Renal cortex interstitium (tissue), 15 donors: ENCODE measurements around the gene GNLY. TPM values are rescaled to one million over a fixed set of nuclear protein-coding genes. Genes with fewer than 3 reads are reported as not detected.
"Not testable (repeated sequence)": the region's sequence is repeated elsewhere in the genome, so short reads cannot be mapped to it uniquely, and the experiment has no call there.

Source experiments
- DNase-seq, 11 donors: peaks; one replicate each; pipeline ENCODE4 v3.0.0-alpha.2; 2013; ENCODE audit warnings: low read depth in 9 of 11, low spot score in 4 of 11; ENCODE audit errors: extremely low read depth in 1 of 11
- long read RNA-seq, 16 experiments: transcript quantifications; one replicate each; lab custom pipeline, GENCODE V29; 2026
- polyA plus RNA-seq, 3 donors: library from polyadenylated mRNA; unstranded; fragments of 120-200 nt; gene quantifications; one replicate each; pipeline ENCODE4 v1.2.1, GENCODE V29; 2013; ENCODE audit not compliant: insufficient read length in 3 of 3

GNLY gene
- polyA plus RNA-seq: under 1 TPM; 0.13 to 0.42 (median 0.27) TPM
- long read RNA-seq, donor 1: 0 reads
- long read RNA-seq, donor 2, partial matches to known transcripts: 0 of 2 reads
- long read RNA-seq, donor 2, other reads (novel, unspliced or antisense): 0 of 2 reads
- long read RNA-seq, donor 3: 0 reads
- long read RNA-seq, donor 4: 0 reads
- long read RNA-seq, donor 5: 0 reads
- long read RNA-seq, donor 6: 0 reads
- long read RNA-seq, donor 7: 0 reads
- long read RNA-seq, donor 8: 0 reads
- long read RNA-seq, donor 9, partial matches to known transcripts: 0 of 1 reads
- long read RNA-seq, donor 9, other reads (novel, unspliced or antisense): 0 of 1 reads
- long read RNA-seq, donor 10: 0 reads
- long read RNA-seq, donor 11: 0 reads
- long read RNA-seq, donor 12: 0 reads
- long read RNA-seq, donor 13: 0 reads
- long read RNA-seq, donor 14: 0 reads
- long read RNA-seq, donor 15: 0 reads
- long read RNA-seq, donor 16: 0 reads

DNA sequence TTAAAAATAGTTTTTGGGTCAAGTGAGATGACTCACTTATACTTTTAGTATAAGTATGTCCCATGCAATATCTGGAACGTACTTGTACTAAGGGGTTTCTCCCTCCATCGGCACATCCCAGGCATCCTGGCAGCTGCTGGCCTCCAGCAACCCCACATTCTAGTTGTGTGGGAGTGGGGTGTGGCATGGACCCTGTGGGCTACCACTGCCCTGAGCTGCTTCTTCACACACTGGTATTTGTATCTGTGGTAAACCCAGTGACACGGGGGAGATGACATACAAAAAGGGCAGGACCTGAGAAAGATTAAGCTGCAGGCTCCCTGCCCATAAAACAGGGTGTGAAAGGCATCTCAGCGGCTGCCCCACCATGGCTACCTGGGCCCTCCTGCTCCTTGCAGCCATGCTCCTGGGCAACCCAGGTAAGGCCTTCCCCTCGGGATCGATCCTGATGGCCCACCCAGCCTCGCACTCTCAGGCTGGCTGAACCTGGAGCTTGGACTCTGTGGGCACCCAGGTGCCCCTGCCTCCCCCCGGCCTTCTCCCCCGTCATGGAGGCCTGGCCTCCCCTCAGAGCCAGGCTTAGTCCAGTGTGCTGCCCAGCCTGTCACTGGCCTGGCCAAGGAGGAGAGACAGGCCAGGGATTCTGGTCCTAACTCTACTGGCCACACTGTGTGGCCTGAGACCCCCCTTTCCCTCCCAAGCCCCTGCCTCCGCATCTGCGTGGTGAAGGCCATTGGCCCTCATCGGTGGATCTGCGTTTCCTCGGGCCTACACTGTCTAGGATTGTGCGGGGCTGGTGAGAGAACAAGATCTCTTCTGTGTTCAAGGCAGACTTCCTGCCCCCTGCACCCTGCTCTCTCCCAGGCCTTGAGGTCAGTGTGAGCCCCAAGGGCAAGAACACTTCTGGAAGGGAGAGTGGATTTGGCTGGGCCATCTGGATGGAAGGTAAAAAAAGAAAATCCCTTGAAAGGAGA, at the start of gene GNLY:
TSS of gene GNLY (plus strand) at position 307 of the 974 bp plus-strand sequence. CDS start at position 368, 61 bp downstream.
- no peak for DNase-seq

DNA sequence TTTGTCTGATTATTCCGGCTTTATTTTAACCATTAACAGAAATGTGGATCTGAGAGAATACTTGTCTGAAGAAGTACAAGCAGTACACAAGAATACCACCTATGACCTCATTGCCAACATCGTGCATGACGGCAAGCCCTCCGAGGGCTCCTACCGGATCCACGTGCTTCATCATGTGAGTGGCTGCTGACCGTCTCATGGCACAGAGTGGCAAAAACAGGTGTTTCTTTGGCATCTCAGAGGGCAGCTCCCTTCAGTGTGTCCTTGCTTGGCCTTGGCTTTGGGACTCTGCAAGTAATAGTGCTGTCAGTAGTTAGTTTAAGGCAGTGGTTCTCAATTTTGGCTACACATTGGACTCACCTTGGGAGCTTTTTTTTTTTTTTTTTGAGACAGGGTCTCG, 49.2 kb upstream of the GNLY start:
- no peak for DNase-seq

DNA sequence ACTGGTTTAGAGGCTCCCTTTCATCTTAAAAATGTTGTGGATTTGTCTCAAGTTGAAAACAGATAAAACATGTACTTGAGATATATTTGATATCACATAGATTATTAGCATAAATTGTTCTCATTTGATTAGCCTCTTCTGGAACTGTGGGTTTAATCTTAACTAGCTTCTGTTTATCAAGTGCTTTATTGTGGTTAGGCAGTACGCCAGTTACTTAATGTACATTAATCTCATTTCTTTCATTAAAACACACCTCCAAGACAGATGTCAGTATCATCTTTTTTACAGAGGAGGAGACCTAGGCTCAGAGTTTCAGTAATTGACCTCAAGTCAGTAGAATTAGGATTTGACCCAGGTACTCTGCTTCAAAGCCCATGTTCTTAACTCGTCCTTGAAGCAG, 48.0 kb upstream of the GNLY start:
- no peak for DNase-seq

DNA sequence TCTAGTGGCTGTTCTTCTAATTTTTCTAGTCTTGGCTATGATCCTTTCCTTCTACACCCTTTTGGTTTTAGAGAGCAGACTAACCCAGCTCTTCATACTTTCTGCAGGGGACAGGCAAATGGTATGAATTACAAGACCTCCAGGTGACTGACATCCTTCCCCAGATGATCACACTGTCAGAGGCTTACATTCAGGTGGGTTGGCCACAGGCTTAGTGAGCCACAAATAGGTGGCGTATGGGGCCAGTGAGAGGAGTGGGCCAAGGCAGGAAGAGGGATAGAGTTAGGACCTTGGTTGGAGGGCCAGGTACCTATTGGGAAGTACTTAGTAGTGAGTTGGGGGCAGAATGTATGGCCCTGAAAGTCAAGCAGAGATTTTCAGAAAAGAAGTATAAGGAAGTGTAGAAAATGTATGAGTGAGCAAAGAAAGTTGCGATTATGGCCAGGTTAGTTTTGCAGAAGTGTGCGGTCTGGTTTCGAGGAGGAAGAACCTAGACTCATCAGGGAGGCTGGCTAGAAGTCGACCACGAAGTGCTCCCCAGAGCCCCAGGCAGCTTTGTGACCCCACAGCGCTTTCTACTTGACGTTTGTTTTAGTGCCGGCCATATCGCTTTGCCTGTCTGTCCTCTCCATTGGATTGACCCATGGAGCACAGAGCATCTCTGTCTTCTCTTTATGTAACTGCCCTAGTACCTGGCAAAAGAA, 46.2 kb upstream of the GNLY start:
- DNase-seq: no peak

DNA sequence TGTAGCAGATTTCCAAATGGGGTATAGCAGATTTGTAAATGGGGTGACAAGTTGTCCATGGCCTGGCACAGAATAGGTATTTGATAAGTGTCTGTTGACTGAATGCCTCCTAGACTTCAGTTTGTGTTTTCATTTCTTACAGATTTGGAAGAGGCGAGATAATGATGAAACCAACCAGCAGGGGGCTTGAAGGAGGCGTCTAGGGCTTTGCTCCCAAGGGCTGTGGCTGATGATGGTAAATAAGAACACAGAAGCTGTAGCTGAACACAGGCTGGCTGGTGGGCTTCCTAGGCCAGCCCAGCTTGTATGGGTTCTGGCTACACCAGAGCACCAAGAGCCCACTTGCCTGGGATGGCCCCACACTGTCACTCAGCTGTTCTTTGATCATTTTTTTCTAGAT, 45.5 kb upstream of the GNLY start:
- DNase-seq: no peak

DNA sequence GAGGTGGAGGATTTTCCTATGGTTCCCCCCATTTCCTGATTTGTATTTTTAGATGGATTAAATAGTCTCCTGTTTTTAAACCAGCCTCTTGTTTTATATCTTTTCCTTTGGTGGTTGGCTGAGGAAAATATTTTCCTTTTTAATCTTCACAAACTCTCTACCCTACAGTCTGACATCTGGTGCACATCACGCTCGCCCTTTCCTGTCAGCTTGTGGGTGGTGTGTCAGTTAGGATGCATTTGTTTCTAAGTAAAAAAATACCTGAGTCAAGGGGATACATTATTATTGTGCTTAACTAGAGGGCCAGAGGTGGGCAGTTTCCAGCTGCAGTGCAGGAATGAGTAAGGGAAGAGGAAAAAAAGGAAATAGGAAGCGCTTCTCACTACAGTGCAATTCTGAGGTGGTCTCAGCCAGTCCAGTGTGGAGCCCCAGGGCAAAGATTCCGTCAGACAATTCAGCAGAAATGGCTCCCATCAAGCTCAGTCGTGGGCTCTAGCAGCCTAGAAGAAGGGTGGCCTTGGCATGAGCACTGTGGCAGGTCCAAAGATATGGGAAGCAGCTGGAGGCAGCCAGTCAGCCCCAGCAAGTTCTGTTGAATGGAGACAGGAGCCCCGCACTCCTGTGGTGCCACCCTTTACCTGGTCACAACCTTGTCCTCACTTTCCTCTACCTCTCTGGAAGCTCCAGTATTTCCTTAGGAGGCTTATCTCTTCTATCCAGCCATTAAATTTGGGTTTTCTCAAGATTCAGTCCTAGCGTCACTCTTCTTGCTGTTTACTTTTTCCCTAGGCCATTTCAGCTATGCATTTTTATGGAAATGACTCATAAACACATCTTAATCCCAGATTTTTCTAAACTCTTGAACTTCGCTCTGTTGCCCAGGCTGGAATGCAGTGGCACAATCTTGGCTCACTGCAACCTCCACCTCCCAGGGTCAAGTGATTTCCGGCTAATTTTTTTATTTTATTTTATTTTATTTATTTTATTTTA, 44.7 kb upstream of the GNLY start:
- DNase-seq: no peak

DNA sequence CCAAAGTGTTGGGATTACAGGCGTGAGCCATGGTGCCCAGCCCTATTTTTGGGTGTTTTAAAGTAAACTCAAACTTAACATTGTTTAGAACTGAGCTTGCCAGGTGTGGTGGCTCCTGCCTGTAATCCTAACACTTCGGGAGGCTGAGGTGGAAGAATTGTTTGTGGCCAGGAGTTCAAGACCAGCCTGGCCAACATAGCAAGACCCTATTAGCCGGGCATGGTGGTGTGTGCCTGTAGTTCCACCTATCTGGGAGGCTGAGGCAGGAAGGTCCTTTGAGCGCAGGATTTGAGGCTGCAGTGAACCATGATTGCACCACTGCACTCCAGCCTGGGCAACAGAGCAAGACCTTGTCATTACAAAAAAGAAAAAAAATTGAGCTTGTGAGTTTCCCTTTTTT, 43.7 kb upstream of the GNLY start:
- no peak for DNase-seq

DNA sequence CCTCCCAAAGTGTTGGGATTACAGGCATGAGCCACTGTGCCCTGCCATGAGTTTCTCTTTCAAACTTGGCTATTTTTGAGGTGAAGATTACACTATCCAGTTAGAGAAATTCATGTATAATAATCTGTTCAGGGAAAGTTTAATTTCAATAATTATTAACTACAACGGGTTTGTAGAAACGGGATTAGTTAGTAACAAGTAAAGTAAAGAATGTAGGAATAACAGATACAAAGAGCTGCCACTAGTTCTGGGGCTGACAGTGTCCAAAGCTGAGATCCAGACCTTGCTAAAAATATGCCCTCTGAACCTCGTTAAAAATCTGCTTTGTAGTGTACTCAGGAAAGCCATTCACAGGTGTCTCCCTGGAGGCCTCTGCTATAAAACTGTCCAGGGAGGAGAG, 43.1 kb upstream of the GNLY start:
- DNase-seq: no peak

DNA sequence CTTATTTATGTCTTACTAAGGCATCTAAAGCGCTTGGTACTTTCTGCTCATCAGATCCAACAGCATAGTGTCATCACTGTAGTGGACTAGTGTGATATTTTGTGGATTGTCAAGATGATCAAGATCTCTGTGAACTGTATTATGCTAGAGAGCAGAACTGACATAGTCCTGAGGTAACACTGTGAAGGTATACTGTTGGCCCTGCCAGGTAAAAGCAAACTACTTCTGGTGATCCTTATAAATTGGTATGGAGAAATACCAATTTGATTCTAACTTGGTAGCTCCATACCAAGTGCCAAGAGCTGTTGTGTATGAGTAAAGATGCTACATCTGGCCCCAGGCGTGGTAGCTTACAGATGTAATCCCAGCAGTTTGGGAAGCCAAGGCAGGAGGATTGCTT, 42.1 kb upstream of the GNLY start:
- no peak for DNase-seq

DNA sequence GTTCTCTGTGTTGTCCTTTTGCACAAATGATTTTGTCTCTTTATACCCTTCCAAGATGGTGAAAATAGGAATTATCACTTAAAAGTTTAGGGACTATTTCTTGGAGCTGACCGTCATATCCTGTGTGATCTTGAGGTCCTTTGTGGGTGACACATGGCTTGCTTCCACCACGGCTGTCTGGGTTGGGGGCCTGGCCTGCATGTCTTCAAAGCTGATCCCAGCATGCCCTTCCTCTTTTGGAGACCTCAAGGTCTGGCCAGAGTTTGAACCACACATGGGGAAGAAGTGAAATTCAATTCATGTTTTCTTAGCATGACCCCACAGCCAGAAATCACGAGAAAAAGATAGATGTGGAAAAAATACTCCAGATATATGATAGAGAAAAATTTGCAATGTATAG, 40.2 kb upstream of the GNLY start:
- no peak for DNase-seq

DNA sequence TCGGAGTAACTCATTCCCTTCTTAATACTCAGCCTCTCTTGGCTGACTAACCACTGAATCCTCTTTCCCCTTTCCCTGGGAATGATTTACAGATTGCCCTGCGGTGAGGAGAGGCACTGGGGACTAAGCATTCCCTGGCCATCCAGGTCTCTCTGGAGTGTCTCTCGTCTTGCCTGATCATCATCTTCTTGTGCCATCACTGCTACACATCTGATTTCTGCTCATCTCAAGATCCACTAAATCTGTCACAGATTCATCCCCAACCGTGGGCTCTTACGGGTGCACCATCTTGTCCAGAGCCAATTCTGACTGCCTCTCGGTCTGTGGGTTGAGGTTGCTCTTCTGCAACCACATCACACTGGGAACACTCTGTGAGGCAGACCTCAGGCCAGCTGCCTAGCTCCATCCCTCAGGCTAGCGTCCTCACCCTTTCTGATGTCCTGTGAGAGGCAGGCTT, 38.2 kb upstream of the GNLY start:
- no peak for DNase-seq

DNA sequence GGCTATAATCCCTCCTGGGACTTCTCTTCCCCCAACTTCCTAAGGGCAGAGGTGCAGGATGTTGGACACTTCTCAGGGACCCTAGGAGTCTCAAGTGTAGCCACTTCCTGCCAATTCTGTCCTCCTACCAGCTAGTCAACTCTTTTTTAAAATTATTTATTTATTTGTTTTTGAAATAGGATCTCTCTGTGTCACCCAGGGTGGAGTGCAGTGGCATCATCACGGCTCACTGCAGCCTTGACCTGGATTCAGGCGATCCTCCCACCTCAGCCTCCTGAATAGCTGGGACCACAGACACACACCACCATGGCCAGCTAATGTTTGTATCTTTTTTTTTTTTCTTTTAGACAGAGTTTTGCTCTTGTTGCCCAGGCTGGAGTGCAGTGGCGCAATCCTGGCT, 37.7 kb upstream of the GNLY start:
- no peak for DNase-seq

DNA sequence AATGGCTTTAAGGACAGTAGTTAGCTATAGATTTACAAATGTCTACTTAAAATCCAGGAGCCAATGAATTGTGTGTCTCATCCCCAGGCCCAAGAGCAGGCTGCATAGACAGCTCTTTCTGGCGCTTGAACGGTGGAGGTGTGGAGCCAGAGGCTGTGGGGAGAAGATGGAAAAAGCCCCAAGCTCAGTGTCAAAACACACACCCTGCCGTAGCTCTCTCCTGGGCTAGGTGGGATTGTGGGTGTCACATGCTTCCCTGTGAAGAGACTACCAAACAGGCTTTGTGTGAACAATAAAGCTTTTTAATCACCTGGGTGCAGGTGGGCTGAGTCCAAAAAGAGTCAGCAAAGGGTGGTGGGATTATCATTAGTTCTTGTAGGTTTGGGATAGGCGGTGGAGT, 36.8 kb upstream of the GNLY start:
- not testable (repeated sequence) for DNase-seq

DNA sequence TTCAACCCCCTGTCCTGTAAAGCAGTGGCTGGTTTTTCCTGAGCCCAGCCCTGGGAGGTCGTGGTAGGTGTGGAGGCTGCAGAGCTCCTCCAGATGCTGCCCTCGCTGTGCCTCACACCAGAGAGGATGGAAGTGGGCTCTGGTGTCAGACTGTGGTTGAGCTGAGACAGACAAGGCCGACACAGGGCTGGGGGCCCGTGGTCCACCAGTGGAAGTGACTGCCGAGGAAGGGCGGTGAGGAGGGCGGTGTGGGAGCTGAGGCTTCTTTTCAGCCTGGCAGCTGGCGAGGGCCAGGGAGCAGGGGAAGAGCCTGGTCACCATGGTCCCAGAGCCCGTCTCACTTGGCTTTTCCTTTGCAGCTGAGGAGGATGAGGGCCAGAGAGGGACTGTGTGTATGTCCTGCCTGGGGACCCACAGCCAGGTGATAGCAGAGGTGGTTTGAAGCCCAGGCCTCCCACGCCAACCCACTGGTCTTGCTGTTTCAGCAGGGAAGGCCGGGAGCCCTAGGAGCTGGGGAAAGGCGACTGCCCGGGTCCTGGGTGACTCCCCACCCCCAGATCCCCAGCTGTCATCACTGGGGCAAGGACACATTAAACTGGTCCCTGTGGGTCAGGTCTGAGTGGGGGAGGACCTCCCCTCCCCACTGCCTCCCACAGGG, 34.7 kb upstream of the GNLY start:
- DNase-seq: no peak

DNA sequence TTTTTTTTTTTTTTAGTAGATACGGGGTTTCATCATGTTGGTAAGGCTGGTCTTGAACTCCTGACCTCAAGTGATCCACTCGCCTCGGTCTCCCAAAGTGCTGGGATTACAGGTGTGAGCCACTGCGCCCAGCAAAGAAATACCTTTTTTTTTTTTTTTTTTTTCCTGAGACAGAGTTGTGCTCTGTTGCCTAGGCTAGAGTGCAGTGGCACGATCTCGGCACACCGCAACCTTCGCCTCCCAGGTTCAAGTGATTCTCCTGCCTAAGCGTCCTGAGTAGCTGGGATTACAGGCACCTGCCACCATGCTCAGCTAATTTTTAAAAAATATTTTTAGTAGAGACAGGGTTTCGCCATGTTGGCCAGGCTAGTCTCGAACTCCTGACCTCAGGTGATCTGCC, 33.9 kb upstream of the GNLY start:
- DNase-seq: not testable (repeated sequence)

DNA sequence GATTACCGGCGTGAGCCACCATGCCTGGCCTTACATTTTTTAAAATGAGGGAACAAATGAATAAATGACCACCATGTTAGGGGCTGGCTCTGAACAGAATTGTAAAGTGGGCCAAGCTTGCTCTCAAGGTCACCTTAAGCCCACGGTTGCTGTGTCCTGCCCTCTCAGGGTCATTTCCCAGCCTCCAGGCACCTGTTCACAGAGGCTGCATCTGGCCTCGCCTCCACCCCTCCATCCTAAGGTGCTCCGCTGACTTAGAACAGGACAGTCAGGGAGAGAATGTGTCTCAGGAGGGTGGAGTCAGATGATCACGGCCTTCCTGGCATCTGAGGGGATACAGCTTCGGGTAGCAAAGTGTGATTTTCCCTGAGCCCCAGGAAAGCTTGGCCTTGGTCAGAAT, 33.4 kb upstream of the GNLY start:
- DNase-seq: no peak

DNA sequence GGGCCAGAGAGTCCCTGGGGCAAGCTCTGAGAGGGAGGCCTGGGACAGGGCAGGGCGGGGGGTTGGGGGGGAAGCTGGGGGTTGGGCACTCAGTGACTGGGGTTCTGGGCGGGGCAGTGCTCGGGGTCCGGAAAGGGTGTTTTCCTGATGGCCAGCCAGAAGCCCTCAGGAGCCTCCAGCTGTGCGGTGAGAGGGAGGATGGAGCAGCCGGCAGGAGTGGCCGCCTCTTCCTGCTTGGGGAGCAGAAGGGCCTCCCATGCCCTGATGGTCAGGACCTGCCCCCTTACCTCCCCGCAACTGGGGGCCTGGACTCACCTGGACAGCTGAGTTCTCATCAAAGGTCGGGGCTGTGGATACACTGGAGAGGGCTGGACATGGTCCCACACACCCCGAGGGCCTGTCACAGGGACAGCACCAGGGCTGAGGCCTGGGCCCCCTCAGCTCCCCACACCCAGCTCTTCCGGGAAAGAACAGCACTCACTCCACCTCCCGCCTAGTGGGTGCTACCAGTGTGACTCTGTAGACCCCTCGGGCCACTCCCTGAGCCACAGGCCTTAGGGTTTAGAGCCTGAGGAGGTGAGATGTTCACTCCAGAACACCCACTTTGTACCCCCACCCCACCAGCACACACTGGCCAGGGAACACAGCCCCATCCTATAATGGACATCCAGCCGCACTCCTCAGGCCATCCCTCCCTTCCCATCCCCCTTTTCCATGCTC, 32.9 kb upstream of the GNLY start:
- DNase-seq: no peak
